ENCODE results near the gene RCC1. TPM values are rescaled to one million over a fixed set of nuclear protein-coding genes. Genes with fewer than 3 reads are reported as not detected.
"Not testable (repeated sequence)": the region's sequence is repeated elsewhere in the genome, so short reads cannot be mapped to it uniquely, and the experiment has no call there.

The RCC1 gene
- total RNA-seq, 1 donor: 41.9 TPM

GRCh38 chr1:28519946-28520725 lies 14.3 kb downstream of the RCC1 start:
- DNase-seq (ENCODE audit: low read depth): no peak
- TF ChIP-seq CTCF (IDR thresholded peaks at IDR 0.05; ENCODE audit: insufficient read depth, low read depth, low read length): no peak
- H3K4me3 ChIP-seq (ENCODE audit: low read depth, low read length): no peak overlapping the region

GRCh38 chr1:28520796-28521195 lies 15.0 kb downstream of the RCC1 start:
- not testable (repeated sequence) for DNase-seq (ENCODE audit: low read depth); H3K4me3 ChIP-seq (ENCODE audit: low read depth, low read length)

GRCh38 chr1:28521502-28522164 lies 15.8 kb downstream of the RCC1 start:
- no peak for DNase-seq (ENCODE audit: low read depth)
- TF ChIP-seq CTCF (IDR thresholded peaks at IDR 0.05; ENCODE audit: insufficient read depth, low read depth, low read length): no peak
- H3K4me3 ChIP-seq (ENCODE audit: low read depth, low read length): no peak overlapping the region

GRCh38 chr1:28522537-28522936 lies 16.7 kb downstream of the RCC1 start:
- not testable (repeated sequence) for H3K4me3 ChIP-seq (ENCODE audit: low read depth, low read length); DNase-seq (ENCODE audit: low read depth)

- H3K4me3 ChIP-seq (ENCODE audit: low read depth, low read length); DNase-seq (ENCODE audit: low read depth): not testable (repeated sequence)
Observed at GRCh38 chr1:28525002-28525642, 19.3 kb downstream of the RCC1 start.

GRCh38 chr1:28526886-28527285 lies 21.0 kb downstream of the RCC1 start:
- H3K4me3 ChIP-seq (ENCODE audit: low read depth, low read length): no peak overlapping the region
- no peak for TF ChIP-seq CTCF (IDR thresholded peaks at IDR 0.05; ENCODE audit: insufficient read depth, low read depth, low read length)
- DNase-seq (ENCODE audit: low read depth): no peak

- no peak for DNase-seq (ENCODE audit: low read depth)
- H3K4me3 ChIP-seq (ENCODE audit: low read depth, low read length): no peak overlapping the region
- no peak for TF ChIP-seq CTCF (IDR thresholded peaks at IDR 0.05; ENCODE audit: insufficient read depth, low read depth, low read length)
Observed at GRCh38 chr1:28530456-28530855, 24.6 kb downstream of the RCC1 start.

- H3K4me3 ChIP-seq (ENCODE audit: low read depth, low read length): no peak overlapping the region
- no peak for TF ChIP-seq CTCF (IDR thresholded peaks at IDR 0.05; ENCODE audit: insufficient read depth, low read depth, low read length)
- no peak for DNase-seq (ENCODE audit: low read depth)
Observed at GRCh38 chr1:28534671-28535070, 28.8 kb downstream of the RCC1 start.

All from fibroblast of villous mesenchyme (primary cell).